LHCN-M2 (cell line): ENCODE measurements around the gene PODXL2. TPM values are rescaled to one million over a fixed set of nuclear protein-coding genes. Genes with fewer than 3 reads are reported as not detected.
"Not testable (repeated sequence)": the region's sequence is repeated elsewhere in the genome, so short reads cannot be mapped to it uniquely, and the experiment has no call there.

ENCODE experiments used
- DNase-seq: peaks from one replicate; pipeline ENCODE4 v3.0.0-alpha.2; 2012; ENCODE audit warnings: low read depth
- total RNA-seq: library from RNA; depleted of rRNA; stranded (reverse); fragments of >200 nt; gene quantifications from 2 replicates; pipeline ENCODE4 v1.2.3, GENCODE V29; 2014

PODXL2 gene
- total RNA-seq, 1 experiment from 2014 or later, result 6.1 TPM

- DNase-seq, result no peak
These were observed 45.2 kb downstream of the PODXL2 start for GRCh38 chr3:127674101-127674721.

- DNase-seq, result no peak
These were observed 45.8 kb downstream of the PODXL2 start for GRCh38 chr3:127674790-127675189.

GRCh38 chr3:127675651-127676391 is 46.8 kb downstream of the PODXL2 start:
- DNase-seq, result no peak

GRCh38 chr3:127676456-127676855 is 47.5 kb downstream of the PODXL2 start:
- no peak for DNase-seq

- no peak for DNase-seq
These were observed 48.0 kb downstream of the PODXL2 start for GRCh38 chr3:127676921-127677351.

GRCh38 chr3:127677541-127678314 is 48.7 kb downstream of the PODXL2 start:
- DNase-seq, result no peak

GRCh38 chr3:127678315-127678599 is 49.3 kb downstream of the PODXL2 start:
- no peak for DNase-seq

- no peak for DNase-seq
These were observed 49.9 kb downstream of the PODXL2 start for GRCh38 chr3:127678611-127679533.

GRCh38 chr3:127679534-127680145 is 50.7 kb downstream of the PODXL2 start:
- DNase-seq, result no peak

- DNase-seq, result no peak
These were observed 51.2 kb downstream of the PODXL2 start for GRCh38 chr3:127680146-127680661.

- no peak for DNase-seq
These were observed 51.8 kb downstream of the PODXL2 start for GRCh38 chr3:127680798-127681221.

GRCh38 chr3:127682175-127682554 is 53.2 kb downstream of the PODXL2 start:
- DNase-seq, result not testable (repeated sequence)

GRCh38 chr3:127682561-127682960 is 53.6 kb downstream of the PODXL2 start:
- no peak for DNase-seq

GRCh38 chr3:127684871-127685707 is 56.1 kb downstream of the PODXL2 start:
- no peak for DNase-seq

GRCh38 chr3:127685708-127686511 is 56.9 kb downstream of the PODXL2 start:
- DNase-seq, result no peak

GRCh38 chr3:127686512-127686894 is 57.5 kb downstream of the PODXL2 start:
- DNase-seq, result no peak

- no peak for DNase-seq
These were observed 58.3 kb downstream of the PODXL2 start for GRCh38 chr3:127687228-127687737.

GRCh38 chr3:127688022-127688415 is 59.0 kb downstream of the PODXL2 start:
- no peak for DNase-seq
